ENCODE measurements around the gene HYDIN.

DNA sequence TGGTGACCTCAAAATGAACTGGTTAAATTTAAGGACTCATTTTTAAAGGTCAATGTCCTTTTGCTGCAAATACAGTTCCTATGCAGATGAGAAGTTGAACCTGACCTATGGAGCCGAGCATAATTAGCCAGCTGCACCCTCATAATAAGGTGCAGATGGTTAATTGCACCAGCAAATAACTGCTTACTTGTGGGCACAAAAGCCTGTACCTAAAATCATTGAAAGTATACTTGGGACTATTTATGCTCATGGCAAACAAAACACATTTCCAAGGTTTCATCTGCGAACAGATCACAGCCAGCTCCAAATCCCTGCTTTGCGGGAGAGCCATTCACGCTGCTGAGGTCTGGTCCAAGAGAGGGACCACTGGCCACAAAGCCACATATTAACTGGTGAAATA lies 13.0 kb downstream of the HYDIN start:
- TF ChIP-seq, protein P1, sequence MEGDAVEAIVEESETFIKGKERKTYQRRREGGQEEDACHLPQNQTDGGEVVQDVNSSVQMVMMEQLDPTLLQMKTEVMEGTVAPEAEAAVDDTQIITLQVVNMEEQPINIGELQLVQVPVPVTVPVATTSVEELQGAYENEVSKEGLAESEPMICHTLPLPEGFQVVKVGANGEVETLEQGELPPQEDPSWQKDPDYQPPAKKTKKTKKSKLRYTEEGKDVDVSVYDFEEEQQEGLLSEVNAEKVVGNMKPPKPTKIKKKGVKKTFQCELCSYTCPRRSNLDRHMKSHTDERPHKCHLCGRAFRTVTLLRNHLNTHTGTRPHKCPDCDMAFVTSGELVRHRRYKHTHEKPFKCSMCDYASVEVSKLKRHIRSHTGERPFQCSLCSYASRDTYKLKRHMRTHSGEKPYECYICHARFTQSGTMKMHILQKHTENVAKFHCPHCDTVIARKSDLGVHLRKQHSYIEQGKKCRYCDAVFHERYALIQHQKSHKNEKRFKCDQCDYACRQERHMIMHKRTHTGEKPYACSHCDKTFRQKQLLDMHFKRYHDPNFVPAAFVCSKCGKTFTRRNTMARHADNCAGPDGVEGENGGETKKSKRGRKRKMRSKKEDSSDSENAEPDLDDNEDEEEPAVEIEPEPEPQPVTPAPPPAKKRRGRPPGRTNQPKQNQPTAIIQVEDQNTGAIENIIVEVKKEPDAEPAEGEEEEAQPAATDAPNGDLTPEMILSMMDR (IDR thresholded peaks at IDR 0.05) = no peak
- TF ChIP-seq POLR2A (IDR thresholded peaks at IDR 0.05) = no peak

Data from adrenal gland (tissue), 5 donors.